Neuron (in vitro differentiated cells): ENCODE results near the gene CTNNBIP1.

ENCODE experiments used
- H2AFZ ChIP-seq: one replicate; pipeline ENCODE4 v1.6.1; 2013; ENCODE audit warnings: low read depth, mild to moderate bottlenecking, inconsistent platforms, low read length, moderate library complexity
- H3K27me3 ChIP-seq: one replicate; pipeline ENCODE4 v1.6.1; 2013; ENCODE audit warnings: low read length; ENCODE audit not compliant: insufficient read depth
- H3K36me3 ChIP-seq: one replicate; pipeline ENCODE4 v1.6.1; 2013; ENCODE audit warnings: low read length; ENCODE audit not compliant: insufficient read depth
- H3K4me1 ChIP-seq: one replicate; pipeline ENCODE4 v1.6.1; 2013; ENCODE audit warnings: low read length; ENCODE audit not compliant: insufficient read depth
- H3K4me3 ChIP-seq: 2 replicates; pipeline ENCODE4 v1.5.1; 2013; ENCODE audit warnings: mild to moderate bottlenecking, low read length, moderate library complexity
- H3K9me3 ChIP-seq: one replicate; pipeline ENCODE4 v1.6.1; 2013; ENCODE audit warnings: low read length

The CTNNBIP1 gene

DNA sequence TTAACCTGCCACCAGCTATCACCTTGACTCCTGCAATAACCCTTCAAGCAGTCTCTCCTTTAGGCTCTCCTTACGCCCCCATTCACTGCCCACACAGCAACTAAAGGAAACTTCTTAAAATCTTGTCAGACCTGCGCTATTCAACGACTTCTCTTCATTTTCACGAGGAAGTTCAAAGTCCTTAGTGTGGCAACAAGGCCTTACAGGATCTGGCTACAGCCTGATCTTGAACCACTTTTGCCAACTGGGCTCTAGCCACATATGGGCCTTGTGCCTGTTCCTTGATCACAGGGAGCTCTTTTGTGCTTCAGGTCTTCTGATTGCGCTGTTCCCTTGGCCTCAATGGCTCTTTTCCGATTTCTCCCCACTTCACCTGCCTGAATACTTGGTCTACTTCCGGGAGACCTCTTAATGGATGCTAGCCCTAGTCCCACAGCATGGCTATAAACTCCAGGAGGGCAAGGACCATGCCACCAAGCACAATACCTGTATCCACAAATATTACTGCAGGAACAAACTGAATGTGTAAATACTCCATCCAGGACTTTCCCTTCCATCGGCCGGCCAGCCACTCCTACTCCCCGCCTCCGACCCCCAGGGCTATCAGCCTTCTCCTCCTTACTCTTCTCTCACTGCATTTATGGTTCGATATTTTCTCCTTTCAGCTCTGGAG is 2.3 kb upstream of the CTNNBIP1 start:
- Histone ChIP-seq H3K36me3 (no peaks in the 10 kb centered on the region), H3K27me3 (no peaks in the 10 kb centered on the region), H3K4me1 (peaks cover 22% of the 10 kb centered on the region), H3K4me3 (no peak overlapping the region), H3K9me3 (no peaks in the 10 kb centered on the region), H2AFZ (no peak overlapping the region)

DNA sequence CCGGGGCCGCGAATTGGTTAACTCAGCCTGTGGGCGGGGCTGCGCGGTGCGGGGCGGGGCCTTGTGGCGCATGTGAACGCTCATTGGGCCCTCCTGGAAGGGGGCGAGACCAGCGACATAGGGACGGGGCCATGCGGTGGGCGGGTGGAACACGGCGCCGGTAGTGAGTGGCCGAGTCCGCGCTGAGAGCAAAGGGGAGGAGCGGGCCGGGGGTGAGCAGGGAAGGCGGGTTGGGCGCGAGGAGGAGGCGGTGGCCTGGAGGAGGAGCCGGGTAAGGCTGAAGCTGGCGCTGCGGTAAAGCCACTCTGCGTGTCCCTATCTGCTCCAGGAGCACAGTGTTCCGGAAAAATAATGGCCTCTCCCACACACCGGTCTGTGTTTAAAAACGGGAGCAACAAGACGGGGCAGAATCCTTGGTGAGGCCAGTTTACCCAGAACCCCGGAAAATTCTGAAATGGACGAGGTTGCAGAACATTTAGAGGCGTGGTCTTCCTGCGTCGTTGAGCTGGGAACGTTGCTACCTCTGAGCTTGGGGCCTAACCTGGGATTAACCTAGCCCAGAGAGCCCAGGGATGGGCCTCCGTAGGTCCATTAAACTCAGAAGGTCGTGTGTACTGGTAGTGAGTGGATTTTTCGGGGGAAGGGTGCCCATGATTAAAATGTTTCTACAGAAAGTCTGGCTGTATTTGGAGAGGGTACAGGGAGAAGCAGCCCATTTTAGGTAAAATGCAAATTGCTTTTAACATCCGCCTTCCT is 532 bp upstream of the CTNNBIP1 start:
- peak overlapping the region; percentile 64 for H3K4me3 ChIP-seq
- no peaks in the 10 kb centered on the region for H3K9me3 ChIP-seq
- peak overlapping the region; percentile 90 for H2AFZ ChIP-seq
- peaks cover 18% of the 10 kb centered on the region for H3K4me1 ChIP-seq
- H3K36me3 ChIP-seq: no peaks in the 10 kb centered on the region
- H3K27me3 ChIP-seq: no peaks in the 10 kb centered on the region

DNA sequence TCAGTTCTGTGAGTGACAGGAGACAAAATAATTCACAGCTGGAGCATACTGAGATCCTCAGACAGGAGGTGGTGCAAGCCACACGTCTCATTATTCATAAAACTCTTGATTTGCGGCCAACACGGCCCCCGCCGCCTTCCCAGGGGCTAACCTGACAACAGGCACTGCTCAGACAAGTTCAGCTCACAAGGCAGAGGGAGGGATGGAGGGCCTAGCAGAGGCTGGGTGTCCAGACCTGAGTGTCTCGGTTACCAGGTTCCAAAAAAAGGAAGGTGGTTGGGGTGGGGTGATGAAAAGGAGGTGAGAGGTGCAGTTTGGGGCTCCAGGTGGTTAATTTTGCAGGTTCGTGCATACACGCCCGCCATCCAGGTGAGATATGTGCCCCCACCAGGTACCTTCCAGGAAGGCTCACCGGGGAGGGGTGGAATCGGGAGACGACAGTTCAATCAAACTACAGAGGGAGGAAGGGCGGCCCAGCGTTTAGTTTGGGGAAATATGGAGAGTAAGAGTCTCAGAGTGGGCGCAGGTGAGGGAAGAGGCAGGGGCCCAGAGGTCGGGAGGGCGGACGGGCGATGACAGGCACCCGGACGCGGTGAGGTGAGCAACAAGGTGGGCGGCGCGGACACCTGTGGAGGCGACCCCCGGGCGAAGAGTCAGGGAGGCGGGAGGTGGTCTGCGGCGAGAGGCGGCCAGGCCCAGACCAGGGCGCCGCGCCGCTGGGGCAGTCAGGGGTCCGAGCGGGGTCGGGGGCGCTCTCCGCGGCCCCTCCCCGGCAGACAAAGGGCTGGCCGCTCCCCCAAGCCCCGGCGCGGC is 629 bp downstream of the CTNNBIP1 start:
- Histone ChIP-seq H3K27me3 (no peaks in the 10 kb centered on the region), H3K4me1 (peaks cover 16% of the 10 kb centered on the region), H2AFZ (no peak overlapping the region), H3K4me3 (peak overlapping the region; percentile 87), H3K9me3 (no peaks in the 10 kb centered on the region), H3K36me3 (no peaks in the 10 kb centered on the region)

DNA sequence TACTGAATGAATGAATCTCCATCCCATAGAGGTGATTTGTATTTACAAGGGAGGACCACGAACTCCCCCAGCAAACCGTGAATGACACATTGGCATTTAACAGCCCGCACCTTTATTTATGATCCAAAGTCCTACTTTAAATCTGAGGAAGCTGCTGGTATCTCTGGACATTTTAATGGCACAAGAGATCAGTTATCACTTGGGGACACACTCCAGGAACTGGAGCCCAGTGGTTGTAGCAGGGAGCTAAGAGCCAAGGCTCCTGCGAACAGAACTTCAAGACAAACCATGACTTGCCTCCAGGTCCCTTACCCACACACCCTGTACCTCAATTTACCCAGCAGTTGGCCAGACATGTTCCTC is 1.2 kb downstream of the CTNNBIP1 start:
- peaks cover 12% of the 10 kb centered on the region for H3K4me1 ChIP-seq
- H3K4me3 ChIP-seq: peak overlapping the region; percentile 87
- H3K27me3 ChIP-seq: no peaks in the 10 kb centered on the region
- no peaks in the 10 kb centered on the region for H3K36me3 ChIP-seq
- no peak overlapping the region for H2AFZ ChIP-seq
- H3K9me3 ChIP-seq: no peaks in the 10 kb centered on the region

DNA sequence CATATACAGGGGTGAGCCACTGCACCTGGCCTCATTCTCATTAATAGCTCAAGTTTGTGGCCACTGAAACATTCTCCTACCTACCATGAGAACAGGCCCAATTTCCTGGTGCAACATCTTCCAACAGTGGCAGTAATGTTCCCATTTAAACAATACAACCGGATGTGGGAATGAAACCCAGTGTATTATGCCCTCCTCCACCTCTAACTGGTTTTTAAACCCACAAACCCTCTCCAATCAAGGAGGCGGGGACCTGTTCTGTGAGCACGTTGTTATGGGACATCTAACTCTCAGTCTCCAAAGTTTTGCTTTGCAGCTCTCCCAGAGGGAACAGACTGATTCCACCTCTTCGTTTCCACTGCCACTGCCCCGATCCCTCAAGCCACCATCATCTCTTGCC is 2.6 kb downstream of the CTNNBIP1 start:
- H2AFZ ChIP-seq: no peak overlapping the region
- no peaks in the 10 kb centered on the region for H3K27me3 ChIP-seq
- peaks cover 12% of the 10 kb centered on the region for H3K4me1 ChIP-seq
- H3K9me3 ChIP-seq: no peaks in the 10 kb centered on the region
- H3K36me3 ChIP-seq: no peaks in the 10 kb centered on the region
- no peak overlapping the region for H3K4me3 ChIP-seq

DNA sequence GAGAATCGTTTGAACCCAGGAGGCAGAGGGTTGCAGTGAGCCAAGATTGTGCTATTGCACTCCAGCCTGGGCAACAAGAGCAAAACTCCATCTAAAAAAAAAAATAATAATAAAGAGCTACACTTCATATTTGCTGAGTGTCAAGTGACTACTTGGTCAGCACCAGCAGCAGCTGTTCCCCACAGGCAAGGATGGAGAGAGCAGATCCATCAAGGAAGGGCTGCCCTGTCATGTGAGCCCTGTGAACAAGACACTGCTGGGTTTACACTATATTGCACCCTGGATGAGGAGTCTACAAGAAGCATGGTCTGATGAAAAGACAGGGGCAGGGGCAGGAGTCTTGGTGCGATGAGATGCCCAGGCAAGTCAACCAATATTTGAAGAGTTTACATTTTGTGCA is 3.6 kb downstream of the CTNNBIP1 start:
- H3K4me1 ChIP-seq: peaks cover 16% of the 10 kb centered on the region

DNA sequence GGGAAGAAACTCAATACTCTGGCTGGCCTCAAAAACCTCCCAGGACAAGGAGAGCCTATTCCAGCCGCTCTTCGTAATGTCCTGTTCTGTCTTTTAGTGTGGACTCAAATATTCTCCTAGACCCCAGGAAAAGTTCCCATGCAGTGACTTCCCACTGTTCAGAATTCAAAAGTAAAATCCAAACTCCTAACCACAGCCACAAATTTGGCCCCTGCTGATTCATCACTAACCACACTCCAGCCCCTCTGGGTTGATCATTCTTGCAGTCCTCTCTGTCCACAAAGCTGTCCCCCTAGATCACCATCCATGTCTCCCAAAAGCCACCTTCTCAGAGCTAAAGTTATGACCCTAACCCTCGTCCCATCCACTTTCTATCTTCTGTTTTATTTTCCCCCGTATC is 5.1 kb downstream of the CTNNBIP1 start:
- H3K4me3 ChIP-seq: no peak overlapping the region
- H3K36me3 ChIP-seq: no peaks in the 10 kb centered on the region
- H2AFZ ChIP-seq: no peak overlapping the region
- H3K9me3 ChIP-seq: no peaks in the 10 kb centered on the region
- H3K27me3 ChIP-seq: no peaks in the 10 kb centered on the region
- H3K4me1 ChIP-seq: peaks cover 14% of the 10 kb centered on the region

More for the DNA sequence above, 3.6 kb downstream of the CTNNBIP1 start:
- Histone ChIP-seq H3K9me3 (no peaks in the 10 kb centered on the region), H3K36me3 (no peaks in the 10 kb centered on the region), H3K27me3 (no peaks in the 10 kb centered on the region), H3K4me3 (no peak overlapping the region), H2AFZ (no peak overlapping the region)

DNA sequence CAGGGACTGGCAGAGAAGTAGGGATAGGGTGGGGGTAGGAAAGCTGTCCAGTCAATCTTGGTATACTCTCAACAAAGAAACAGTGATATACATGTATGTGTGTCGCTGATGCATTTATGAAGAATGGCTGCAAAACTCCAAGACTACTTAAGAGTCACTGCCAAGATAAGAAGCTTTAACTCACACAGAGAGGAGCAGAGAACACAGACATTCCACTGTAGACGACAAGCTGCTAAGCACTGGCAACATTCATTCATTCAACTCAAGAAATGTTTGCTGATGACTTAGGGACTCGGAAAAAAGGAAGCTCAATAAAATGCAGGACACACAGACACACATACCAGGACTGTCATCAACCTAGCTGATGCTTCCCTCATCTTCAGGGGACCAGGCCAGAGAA is 5.5 kb downstream of the CTNNBIP1 start:
- Histone ChIP-seq H3K4me3 (no peak overlapping the region), H2AFZ (no peak overlapping the region), H3K9me3 (no peaks in the 10 kb centered on the region), H3K4me1 (peaks cover 14% of the 10 kb centered on the region), H3K36me3 (no peaks in the 10 kb centered on the region), H3K27me3 (no peaks in the 10 kb centered on the region)

DNA sequence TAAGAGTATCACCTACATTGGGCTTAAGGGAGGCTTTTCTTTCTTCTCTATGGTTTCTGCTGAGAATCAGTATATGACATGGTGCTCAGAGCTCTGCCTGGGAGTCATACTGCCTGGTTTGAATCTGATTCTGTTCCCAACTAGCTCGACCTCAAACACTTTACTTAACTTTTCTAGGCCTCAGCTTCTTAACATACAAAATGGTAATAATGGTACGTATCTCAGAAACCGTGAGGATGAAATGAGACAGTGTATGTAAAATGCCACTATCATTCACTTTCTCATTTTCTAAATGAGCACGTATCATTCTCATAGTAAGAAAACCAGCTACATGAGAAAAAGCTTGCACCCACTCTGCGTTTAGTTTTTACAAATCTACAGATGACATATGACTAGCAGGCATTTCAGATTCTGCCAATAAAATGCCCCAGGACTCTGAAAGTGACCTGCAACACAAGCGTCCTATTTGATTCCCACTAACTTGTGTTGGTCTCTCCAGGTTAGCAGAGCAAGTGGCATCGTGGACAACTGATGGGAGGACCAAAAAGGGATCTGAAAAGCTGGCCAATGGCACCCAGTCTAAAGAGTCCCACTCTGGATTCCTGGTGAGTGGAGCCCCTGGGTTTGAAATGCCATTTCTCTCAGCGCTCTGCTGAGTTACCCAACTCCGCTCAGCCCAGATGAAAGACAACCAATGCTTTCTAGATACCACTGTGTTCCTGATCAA is 6.1 kb downstream of the CTNNBIP1 start:
- Histone ChIP-seq H3K36me3 (no peaks in the 10 kb centered on the region), H2AFZ (no peak overlapping the region), H3K9me3 (no peaks in the 10 kb centered on the region), H3K4me1 (peaks cover 9% of the 10 kb centered on the region), H3K27me3 (no peaks in the 10 kb centered on the region), H3K4me3 (no peak overlapping the region)

DNA sequence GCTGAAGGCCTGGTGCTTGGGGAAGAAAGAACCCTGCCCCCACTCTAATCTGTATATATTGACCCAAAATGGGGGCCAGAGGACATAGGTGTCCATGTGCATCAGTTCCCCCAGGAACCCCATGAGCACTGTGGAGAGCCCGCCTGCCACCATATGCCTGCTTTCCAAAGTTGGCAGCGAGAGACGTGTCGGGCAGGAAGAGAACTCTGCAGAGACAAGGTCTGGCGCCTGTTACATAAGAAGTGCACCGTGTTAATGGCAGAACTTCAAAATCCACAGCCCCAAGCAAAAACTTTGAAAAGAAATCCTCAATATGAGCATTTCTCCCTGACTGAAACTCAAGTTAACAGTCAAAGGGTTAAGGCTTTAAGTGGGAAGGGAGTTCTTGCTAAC is 8.0 kb downstream of the CTNNBIP1 start:
- H3K9me3 ChIP-seq: no peaks in the 10 kb centered on the region
- H3K4me1 ChIP-seq: peaks cover 4% of the 10 kb centered on the region
- H3K4me3 ChIP-seq: no peak overlapping the region
- no peaks in the 10 kb centered on the region for H3K27me3 ChIP-seq
- no peaks in the 10 kb centered on the region for H3K36me3 ChIP-seq
- no peak overlapping the region for H2AFZ ChIP-seq

DNA sequence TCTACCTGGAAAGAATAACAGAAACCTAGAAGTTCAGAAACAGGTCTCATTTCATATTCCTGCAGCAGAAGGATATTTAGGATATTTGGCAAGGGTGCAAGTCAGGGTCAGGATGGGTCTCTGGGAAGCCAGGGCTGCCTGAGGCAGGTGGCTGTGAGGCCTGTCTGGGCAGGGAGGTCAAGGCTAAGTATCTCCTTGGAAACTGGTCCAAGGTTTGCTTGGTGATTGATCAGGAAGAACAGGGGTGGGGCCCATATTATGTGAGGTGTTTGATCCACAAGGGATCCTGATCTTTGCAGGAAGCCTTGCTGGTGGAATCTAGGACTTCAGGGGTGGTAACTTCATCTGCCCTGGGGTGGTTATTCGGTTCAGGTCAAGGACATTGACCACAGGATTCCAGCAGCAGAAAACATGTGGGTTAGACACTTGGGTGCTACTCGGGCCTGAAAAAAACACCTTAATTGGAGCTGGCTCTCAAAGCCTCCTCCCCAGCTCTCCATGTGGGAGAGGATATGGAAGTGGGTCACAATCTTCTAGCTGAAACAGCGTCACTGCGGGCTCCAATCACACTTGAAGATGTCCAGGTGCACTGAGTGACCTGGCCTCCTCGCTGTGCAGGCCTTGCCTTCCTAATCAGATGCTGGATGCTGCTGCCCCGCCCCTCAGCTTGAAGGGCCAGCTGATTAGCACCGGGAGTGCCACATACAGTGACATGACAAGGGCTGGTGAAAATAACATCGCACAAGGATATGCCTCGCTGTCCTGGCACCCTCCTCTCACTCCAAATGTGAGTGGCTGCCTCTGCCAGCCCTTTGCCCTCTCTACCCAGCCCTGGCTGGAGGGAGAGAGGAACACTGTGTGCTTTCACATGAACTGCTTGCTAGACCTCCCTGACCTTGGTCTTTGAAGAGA is 8.7 kb downstream of the CTNNBIP1 start:
- Histone ChIP-seq H3K36me3 (no peaks in the 10 kb centered on the region), H2AFZ (no peak overlapping the region), H3K27me3 (no peaks in the 10 kb centered on the region), H3K4me1 (peaks cover 4% of the 10 kb centered on the region), H3K9me3 (no peaks in the 10 kb centered on the region), H3K4me3 (no peak overlapping the region)
